COLO668 (cell line): ENCODE measurements around the gene PRPF38B.
A peak's percentile ranks its signal among the peaks of the same experiment; 100 is the strongest.
"Not testable (repeated sequence)": the region's sequence is repeated elsewhere in the genome, so short reads cannot be mapped to it uniquely, and the experiment has no call there.

Experiments
- DNase-seq: peaks from one replicate; lab custom pipeline; 2025; ENCODE audit not compliant: unreplicated experiment; lab: John Stamatoyannopoulos, UW

Gene PRPF38B

DNA sequence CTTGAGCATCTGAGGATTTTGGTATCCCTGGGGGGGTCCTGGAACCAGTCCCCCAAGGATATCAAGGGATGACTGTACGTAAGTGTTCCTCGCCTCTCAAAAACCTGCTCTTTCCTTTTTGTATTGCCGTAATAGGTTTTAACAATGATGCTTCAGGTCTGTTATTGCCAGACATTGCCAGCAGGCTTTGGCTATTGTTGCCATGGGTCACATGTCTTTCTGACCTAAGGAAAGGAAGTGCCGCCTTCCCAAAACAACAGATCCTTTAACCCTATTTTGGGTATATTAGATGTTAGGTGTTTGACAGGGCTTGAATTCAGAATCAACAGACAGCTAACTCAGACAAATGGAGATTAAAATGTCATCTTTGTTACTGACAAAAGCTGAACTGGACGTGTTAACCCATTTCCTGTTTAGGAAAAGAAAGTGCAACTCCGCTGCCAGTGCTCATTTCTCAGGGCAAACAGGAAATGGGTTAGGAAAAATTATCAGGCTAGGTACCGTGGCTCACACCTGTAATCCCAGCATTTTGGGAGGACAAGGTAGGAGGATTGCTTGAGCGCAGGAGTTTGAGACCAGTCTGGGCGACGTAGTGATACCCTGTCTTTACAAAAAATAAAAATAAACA is 12.4 kb upstream of the PRPF38B start:
- DNase-seq, result no peak

DNA sequence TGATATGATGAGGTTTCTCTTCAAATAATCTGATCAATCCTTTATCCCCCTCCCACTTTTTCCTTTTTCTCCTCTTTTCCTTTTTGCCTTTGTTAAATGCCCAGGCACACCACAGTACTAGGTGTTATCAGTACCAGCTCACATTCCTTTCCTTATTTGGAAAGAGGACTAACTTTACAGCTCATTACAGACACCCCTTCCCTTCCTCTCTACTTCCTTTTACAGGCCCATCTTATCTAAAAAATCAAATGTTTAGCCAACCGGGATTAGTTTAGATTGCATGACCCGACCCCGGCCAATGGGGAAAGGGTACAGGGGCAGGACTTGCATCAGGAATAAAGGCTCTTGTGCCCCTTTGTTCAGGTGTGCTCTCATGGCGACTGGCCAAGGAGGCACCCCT is 10.4 kb upstream of the PRPF38B start:
- DNase-seq, result not testable (repeated sequence)

DNA sequence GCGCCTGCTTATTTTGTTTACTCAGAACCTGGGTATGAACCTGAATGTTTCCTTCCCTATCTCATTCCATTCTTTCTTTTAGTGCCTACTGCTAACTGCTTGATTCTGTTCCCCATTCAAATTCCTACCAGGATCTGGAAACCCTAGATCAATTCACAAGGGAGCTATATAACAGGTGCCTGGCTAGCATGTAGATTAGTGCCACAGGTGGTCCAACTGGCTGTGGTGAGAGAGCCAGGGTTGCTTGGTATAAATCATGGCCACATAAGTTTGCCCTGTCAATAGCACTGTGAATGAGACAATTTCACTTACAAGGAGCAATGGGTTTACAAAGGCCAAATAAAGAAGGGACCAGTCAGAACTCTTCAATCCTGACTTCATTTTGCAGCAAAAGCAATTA is 6.6 kb upstream of the PRPF38B start:
- DNase-seq, result no peak

DNA sequence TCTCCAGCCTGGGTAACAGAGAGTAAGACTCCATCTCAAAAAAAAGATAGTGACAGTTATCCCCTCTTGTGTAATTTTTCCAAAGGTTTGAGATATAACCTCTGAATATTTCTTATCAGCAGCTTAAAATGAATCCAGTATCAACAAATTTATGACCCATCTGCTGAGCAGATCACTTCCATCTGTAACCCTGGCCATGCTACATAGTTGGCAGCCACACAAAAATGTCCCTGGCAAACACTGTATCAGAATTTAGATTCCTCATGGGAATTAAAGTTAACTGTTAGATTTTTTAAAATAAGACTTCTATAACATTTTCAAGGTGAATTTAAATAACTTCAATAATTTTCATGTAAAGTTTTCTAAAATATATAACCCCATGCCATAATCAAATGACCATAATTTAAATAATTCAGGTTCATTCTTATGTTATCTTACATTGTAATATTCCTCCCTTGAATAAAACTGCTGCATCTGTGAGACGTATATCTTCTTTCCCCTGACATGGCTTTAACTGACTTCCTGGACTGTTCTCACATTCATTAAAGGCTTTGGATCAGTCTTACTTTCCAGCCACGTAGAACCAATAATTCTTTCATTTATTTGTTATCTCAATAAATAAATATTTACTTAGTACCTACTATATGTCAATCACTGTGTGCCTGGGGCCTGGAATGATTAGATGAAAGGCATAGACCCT is 5.3 kb upstream of the PRPF38B start:
- DNase-seq, result no peak

DNA sequence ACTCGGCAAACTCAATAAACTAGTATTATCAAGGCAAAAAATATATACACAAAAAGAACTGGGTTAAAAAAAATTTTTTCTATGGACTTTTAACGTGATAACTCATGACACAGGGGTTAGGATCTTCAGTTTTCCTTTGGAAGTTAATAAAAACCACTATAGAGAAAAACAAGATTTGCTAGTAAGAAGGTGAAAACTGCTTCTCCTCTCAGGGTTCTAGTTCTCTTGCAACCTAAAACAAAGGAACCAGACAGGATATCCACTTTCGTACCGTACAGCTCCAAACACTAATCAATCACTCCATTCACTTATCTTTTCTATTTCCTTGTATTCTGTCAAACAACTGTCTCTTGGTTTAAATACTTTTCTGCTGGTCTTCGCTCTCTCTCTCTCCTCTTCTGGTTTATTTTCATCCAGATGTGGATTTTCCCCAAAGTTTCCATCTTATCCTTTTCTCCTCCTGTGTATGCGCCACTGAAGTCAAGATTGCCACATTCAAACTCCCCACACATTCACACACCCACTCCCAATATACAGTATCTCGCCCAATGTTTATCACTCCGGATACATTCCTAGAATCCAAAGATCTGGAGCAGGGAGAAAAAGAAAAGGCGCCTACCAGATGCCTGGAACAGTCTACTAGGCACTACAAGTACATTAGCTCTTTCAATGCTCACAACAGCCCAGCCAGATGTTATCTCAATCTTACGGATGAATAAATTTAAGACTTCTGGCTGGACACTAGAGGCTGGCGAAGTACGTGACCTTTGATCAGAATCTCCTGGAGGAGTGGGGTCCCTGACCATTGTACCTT is 775 bp upstream of the PRPF38B start:
- DNase-seq, result no peak

DNA sequence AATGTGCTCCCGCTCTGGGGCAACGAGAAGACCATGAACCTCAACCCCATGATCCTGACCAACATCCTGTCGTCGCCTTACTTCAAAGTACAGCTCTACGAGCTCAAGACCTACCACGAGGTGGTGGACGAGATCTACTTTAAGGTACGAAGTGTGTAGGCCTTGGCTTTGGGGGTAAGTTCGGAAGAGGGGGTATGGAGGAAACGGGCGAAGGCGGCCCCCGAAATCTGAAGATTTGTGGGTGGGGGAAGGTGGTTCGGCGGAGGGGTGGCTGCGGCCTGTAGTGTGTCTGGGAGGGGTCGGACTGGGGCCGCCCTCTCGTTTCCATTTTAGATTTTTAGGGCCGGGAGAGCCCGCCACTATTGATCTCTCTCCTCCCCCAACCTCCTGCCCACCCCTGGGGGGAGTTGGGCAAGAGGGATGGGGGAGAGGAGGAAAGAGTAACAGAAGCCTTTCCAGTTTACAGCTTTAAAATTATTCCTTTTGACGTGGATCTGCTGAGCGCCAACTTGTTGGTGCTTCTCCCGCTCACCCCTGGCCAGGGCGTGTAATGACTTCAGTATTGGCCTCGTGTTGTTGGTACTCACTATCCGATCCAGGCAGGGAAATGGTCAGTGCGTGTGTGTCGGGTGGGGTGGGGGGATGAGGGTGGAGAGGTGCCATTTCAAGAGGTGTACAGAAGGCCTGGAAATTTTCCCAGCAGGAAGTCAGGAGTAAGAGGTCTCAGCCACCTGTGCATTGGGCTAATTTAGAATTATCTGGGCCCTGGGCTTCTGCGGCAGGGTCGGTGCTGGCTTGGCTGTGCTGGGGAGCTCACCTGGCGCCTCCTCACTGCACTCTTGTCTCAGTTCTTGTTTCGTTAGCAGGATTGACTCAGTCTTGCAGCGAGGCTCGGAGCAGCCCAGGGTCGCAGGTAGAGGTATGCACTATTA is 880 bp downstream of the PRPF38B start:
- peak; percentile 61 for DNase-seq

DNA sequence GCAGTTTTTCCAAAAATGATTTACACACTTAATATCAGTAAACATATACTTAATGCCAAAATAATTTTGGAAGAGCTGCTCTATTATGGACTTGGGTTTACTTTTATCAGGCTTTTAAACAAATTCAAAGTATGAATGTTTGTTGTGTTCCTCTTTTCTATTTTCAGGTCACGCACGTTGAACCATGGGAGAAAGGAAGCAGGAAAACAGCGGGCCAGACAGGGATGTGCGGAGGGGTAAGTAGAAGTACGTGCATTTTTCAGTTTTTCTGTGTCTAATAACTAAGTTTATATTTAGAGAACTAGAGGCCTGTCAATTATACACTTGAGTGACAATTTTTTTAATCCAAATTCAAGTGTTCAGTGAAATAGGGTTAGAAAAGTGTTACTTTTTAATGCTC is 3.4 kb downstream of the PRPF38B start:
- no peak for DNase-seq

DNA sequence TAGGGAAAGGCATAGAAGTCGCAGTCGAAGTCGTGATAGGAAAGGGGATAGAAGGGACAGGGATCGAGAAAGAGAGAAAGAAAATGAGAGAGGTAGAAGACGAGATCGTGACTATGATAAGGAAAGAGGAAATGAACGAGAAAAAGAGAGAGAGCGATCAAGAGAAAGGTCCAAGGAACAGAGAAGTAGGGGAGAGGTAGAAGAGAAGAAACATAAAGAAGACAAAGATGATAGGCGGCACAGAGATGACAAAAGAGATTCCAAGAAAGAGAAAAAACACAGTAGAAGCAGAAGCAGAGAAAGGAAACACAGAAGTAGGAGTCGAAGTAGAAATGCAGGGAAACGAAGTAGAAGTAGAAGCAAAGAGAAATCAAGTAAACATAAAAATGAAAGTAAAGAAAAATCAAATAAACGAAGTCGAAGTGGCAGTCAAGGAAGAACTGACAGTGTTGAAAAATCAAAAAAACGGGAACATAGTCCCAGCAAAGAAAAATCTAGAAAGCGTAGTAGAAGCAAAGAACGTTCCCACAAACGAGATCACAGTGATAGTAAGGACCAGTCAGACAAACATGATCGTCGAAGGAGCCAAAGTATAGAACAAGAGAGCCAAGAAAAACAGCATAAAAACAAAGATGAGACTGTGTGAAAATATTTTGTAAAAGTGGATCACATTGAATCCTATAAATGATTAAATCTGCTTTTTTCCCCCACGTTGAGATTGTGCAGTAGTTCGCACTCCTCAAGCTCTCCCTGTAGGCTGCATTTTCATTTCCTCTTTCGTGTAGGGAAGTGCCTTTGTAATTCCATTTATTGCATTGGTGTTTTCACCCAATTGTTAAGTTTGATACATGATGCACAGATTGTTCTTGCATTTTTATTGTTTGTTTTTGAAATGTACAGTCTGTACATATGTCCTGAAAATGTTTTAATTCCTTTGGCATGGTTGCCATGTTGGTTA is 7.5 kb downstream of the PRPF38B start:
- no peak for DNase-seq

DNA sequence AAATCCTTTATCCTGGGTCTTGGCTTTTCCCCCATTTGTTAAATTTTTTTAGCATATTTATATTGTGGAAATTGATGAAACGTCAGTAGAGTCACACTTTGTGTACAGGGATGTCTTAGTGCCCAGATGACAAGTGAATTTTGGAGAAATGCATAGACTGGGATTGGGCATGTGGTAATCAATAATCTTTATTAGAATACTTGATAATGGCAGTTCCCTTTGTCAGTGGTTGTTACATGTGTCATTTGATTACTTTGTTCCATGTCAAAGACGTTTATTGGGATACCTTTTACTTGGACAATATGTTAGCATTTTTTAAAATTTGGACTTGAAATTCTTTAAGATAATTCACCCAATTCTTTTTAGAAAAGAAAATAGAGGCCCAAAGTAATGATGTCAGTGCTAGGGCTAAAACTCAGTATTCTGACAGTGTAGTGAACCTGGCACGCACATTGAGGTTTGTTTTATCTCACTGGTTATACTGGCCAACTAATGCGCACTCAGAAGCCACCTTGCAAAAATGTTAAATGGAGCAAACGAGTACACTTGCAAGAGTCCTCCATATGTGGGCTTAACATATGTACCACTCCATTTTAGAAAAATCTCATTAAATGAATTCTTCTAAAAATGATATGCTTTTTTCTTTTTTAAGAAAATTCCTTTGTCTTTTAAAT is 9.2 kb downstream of the PRPF38B start:
- no peak for DNase-seq

DNA sequence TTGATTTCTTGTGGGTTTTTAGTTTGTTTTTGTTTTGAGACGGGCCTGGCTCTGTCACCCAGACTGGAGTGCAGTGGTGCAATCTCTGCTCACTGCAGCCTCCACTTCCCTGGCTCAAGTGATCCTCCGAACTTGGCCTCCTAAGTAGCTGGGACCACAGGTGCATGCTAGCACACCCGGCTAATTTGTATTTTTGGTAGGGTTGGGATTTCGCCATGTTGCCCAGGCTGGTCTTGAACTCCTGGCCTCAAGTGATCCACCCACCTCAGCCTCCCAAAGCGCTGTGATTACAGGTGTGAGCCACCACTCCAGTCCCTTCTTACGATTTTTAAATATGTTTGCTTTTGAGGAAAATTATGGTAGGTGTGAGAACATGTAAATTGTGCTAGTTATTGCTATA is 10.0 kb downstream of the PRPF38B start:
- not testable (repeated sequence) for DNase-seq

DNA sequence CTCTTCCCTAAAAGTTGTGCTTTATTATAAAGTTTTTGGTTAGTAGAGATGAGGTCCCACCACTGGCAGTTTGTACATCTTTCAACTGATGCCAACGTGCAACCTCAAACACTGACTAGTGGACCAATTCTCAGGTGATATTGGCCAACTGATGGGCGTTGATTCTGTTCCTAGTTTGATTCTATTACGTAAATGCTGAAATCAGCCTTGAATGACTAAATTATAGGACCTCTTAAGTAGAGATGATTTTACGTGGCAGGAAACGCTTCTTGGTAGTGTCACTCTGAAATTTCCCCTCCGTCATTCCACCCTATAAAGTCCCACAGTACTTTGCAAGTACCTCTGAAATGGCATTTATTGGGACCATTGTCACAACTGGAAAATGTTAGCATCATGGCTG is 11.8 kb downstream of the PRPF38B start:
- DNase-seq, result no peak

DNA sequence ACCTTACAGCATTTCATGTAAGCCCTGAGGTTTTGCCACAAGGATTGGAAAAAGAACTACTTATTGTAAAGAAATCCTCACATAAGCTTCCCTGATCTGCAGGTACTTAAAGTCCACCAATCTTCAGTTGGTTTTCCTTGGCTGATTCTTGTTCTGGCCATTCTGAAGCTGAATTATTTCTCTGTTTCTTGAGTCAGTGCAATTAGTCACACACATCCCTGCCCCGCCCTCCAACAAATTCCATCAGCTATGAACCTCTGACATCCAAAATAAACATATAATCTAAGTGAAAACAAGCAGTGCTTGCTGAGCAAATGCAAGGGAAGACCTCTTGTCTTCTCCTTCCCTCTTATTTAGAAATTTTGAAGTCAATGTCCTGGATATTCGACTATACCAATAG is 12.4 kb downstream of the PRPF38B start:
- no peak for DNase-seq

DNA sequence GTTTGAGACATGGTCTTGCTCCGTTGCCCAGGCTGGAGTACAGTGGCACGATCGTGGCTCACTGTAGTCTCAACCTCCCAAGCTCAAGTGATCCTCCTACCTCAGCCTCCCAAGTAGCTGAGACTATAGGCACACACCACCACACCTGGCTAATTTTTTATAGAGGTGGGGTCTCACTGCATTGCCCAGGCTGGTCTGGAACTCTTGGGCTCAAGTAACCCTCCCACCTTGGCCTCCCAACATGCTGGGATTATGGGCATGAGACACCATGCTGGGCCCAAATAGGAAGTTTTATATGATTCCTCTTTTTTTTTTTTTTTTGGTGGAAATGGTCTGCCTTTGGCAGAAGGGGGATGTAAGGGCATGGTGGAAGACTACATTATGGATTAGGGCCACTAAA is 14.5 kb downstream of the PRPF38B start:
- no peak for DNase-seq

DNA sequence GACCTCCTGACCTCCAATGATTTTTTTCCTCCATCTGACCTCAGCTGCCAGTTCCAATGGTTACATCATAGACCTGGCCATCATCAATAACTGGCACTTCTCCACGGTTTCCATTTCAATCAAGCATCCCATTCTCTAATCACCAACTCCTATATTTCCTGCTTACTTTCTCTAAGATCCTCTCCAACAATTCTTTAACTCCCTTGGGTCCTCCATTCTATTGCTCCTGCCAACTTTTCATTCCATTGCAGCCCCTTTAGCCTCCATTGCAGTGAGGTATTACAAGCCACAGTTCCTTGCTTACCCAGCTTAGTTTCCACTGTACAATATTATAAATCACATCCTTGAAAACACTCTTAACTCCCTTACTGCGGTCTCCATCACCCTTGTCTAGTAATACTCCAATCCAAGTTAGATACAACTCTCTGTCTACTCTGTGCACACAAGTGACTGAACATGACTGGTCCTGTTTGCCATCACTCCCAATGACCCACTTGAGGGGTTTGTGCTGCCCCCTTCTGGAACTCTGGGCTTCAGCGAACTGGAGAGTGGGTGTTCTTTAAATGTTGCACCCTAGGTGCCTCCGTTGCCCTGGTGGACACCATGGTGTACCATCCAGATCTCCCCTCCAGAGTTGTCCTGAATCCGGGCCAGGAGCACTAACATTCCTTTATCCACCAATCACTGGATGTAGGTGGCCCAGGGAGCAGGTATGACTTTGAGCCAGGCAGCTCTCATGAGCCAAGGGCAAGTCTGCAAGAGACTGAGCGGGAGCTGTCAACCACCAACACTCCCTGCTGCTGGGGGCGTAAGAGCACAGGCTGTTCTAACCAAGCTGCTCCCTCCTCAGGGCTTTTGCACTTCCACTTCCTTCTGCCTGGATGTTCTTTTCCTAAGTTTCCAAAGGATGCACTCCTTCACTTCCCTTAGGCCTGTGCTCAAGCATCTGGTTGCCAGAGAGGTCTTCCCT is 16.9 kb downstream of the PRPF38B start:
- peak; percentile 28 for DNase-seq

DNA sequence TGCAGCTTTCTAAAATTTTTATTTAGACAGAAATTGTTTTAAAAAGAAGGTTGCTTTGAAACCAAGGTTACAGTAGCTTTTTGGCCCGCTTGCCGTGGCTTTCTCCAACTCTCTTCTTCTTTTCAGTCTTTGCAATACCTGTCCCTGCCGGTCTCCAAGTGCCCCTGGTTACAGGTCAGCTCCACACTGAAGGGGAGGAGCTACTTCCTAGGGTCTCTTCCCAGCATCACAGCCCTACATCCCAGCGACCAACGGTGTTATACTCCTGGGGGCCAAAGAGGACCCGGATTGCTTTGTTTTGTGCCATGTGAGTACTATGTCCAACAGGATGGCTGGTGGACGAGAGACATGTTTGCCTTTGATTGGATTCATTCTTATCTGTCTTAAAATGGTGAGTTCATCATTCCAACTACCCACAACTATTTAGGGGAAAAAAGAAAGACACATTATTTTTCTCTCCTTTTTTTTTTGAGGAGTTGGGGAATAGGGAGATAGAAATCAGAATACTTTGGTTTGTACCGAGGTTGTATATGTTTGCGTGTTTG is 20.6 kb downstream of the PRPF38B start, which contains the start of gene FNDC7:
Gene FNDC7 (plus strand): TSS at position 303 of the 545 bp plus-strand sequence. CDS start 26 bp downstream, at position 329.
- no peak for DNase-seq

DNA sequence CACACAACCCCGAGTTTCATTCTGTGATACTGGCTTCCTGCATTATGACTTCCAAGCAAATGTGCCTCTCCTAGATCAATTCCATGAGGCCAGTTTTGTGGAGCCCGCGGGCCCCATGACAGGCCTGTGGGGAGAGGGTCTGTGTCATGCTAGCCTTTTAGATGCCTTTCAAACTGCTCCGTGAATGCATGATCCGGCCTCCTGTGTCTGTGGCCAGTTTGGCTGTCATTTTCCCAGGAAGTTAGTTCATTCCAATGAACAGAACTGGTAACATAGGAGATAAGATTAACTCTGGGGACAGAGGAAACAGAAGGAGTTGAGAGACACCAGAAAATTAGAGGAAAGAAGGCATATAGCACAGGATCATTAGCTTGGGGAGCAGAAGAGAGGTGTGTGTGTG is 23.8 kb downstream of the PRPF38B start:
- no peak for DNase-seq

DNA sequence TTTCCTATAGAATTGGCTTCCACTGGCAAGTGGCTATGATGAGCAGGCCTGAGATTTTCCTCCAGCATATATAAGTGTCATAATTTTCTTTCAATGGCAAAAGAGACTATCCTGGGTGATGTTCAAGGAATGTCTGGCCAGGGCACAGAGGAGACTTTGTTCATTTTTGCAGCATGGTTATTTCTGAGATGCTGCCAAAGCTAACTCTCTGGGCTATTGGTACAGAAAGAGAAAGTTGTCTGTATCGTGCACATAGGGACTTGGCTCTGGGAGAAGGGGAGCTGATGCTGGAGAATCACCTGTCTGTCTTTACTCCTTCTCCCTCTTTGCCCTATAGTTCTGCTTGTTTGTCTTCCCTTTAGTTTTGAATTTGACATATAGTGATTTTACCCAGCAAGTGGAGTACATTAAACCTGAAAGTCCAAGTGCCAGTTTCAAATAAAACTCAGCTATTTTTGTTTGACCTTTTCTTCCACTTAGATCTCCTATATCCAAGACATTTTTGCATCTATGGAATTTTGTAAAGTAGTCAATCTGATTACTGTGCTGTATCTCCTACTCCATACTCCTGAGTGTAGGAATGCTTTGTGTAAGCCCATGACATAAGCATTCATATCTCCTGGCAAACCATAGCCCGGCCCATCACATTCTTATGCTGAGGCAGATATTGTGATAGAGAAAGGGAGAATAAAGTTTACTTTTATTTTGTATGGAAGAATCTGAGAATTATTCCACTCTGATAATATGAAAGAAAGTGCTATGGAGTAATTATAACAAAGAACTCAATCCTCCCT is 24.5 kb downstream of the PRPF38B start:
- DNase-seq, result no peak
